GM12874 (cell line): ENCODE measurements around the gene EPS8L2.

ENCODE experiments used
- CTCF ChIP-seq: IDR thresholded peaks from 2 replicates; pipeline ENCODE4 v1.5.1; 2011; ENCODE audit warnings: low read depth, mild to moderate bottlenecking, control low read depth, low read length, moderate library complexity; ENCODE audit not compliant: insufficient read depth

The EPS8L2 gene

GRCh38 chr11:733072-733471 lies 27.0 kb downstream of the EPS8L2 start:
- TF ChIP-seq CTCF = no peak

GRCh38 chr11:737366-737765 lies 31.3 kb downstream of the EPS8L2 start:
- no peak for TF ChIP-seq CTCF

DNA sequence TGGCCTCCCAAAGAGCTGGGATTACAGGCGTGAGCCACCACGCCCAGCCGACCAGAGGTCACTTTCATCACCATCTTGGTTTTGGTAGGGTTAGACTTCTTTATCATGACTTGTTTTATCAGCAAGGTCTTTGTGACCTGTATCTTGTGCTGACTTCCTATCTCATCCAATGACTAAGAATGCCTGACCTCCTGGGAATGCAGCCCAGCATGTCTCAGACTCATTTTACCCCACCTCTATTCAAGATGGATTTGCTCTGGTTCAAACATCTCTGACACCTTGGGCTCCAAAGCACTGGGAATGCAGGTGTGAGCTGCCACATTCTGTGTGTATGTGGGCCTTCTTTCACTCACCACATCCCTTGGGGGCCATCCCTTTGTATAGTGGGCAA lies 36.1 kb downstream of the EPS8L2 start:
- TF ChIP-seq CTCF = no peak

DNA sequence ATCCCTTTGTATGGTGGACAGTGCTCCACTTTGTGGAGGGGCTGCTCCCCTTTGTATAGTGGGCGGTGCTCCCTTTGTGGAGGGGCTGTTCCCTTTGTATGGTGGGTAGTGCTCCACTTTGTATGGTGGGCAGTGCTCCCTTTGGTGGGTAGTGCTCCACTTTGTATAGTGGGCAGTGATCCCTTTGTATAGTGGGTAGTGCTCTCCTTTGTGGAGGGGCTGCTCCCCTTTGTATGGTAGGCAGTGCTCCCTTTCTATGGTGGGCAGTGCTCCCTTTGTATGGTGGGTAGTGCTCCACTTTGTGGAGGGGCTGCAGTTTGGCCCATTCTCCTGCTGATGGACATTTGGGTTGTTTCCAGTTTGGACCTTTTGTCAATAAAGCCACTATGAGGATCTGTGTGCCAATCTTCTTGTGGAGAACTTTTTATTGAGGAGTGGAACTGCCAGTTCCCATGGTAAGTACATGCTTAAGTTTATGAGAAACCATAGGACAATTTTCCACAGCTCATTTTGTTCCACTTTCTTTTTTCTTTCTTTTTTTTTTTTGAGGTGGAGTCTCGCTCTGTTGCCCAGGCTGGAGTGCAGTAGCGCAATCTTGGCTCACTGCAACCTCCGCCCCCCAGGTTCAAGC lies 36.7 kb downstream of the EPS8L2 start:
- TF ChIP-seq CTCF = no peak

DNA sequence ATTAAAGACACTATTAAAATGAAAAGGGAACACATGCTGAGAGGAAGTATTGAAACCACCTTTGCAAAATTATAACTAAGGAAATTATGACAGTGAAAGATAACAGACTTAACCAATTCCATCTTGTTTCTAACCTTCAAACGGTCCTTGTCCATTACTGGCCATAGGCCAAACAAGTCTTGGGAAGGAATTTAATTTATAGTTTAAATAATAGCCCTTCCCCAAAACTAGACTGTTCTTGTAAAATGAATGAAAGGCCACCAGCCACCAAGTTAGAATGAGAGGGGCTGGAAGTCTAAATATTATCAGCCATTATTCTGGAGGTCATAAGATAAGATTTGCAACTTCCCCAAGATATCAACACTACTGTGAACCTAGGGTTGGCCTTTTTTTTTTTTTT lies 39.4 kb downstream of the EPS8L2 start:
- TF ChIP-seq CTCF = no peak

GRCh38 chr11:746289-747157 lies 40.5 kb downstream of the EPS8L2 start:
- TF ChIP-seq CTCF = no peak

- TF ChIP-seq CTCF = peak; percentile 13; the same call in 1 of the 2 replicates
These were observed 41.4 kb downstream of the EPS8L2 start, which contains the start of gene TALDO1 for GRCh38 chr11:747158-748006. TSS of gene TALDO1 (plus strand) at chr11:747464. CDS start at chr11:747482, 18 bp downstream.
